Upper lobe of left lung (tissue), 6 donors: ENCODE measurements around the gene ARMC7. TPM values are rescaled to one million over a fixed set of nuclear protein-coding genes. Genes with fewer than 3 reads are reported as not detected.
"Not testable (repeated sequence)": the region's sequence is repeated elsewhere in the genome, so short reads cannot be mapped to it uniquely, and the experiment has no call there.

Source experiments
- ATAC-seq, 2 donors: fragments of 200-7000 bp; cut with Tn5 transposase; one replicate each; pipeline ENCODE4 v1.9.1; 2022; ENCODE audit warnings: mild to moderate bottlenecking in 2 of 2, moderate library complexity in 2 of 2; ENCODE audit not compliant: low FRiP score in 2 of 2
- DNase-seq, 2 donors: peaks; one replicate each; pipeline ENCODE4 v3.0.0-alpha.2; 2019 to 2020
- H3K27ac ChIP-seq, 4 donors: fragments of 200-600 bp; sonication (generic); one replicate each; pipeline ENCODE4 v1.5.1; 2016 to 2019
- H3K27me3 ChIP-seq, 4 donors: fragments of 200-600 bp; sonication (generic); one replicate each; pipeline ENCODE4 v1.5.1; 2017 to 2019
- H3K36me3 ChIP-seq, 4 donors: fragments of 200-600 bp; sonication (generic); one replicate each; pipeline ENCODE4 v1.5.1; 2016 to 2019
- H3K4me1 ChIP-seq, 4 donors: fragments of 200-600 bp; sonication (generic); one replicate each; pipeline ENCODE4 v1.5.1; 2018 to 2019
- H3K4me3 ChIP-seq, 4 donors: fragments of 200-600 bp; sonication (generic); one replicate each; pipeline ENCODE4 v1.5.1; 2017 to 2019; ENCODE audit warnings: mild to moderate bottlenecking in 2 of 4, moderate library complexity in 1 of 4
- H3K9me3 ChIP-seq, 4 donors: fragments of 200-600 bp; sonication (generic); one replicate each; pipeline ENCODE4 v1.5.1; 2018 to 2019
- CTCF ChIP-seq, 6 experiments: fragments of 450-650 bp in 4 of 6; fragments of 200-600 bp in 2 of 6; sonication (generic) in 2 of 6; IDR thresholded peaks; one replicate each; pipeline ENCODE4 v1.5.1; 2016 to 2019; ENCODE audit warnings: antibody characterized with exemption in 6 of 6
- EP300 ChIP-seq, 4 donors: sonication (generic); formaldehyde crosslinking; IDR thresholded peaks; one replicate each; pipeline ENCODE4 v1.5.1; 2017; ENCODE audit warnings: antibody characterized with exemption in 4 of 4, control low read depth in 2 of 4
- POLR2A ChIP-seq, 4 donors: fragments of 450-650 bp; IDR thresholded peaks; one replicate each; pipeline ENCODE4 v1.5.1; 2016 to 2017; ENCODE audit warnings: antibody characterized with exemption in 4 of 4, mild to moderate bottlenecking in 2 of 4
- POLR2AphosphoS5 ChIP-seq, 2 donors: sonication (generic); formaldehyde crosslinking; IDR thresholded peaks; one replicate each; pipeline ENCODE4 v1.5.1; 2017; ENCODE audit warnings: antibody characterized with exemption in 2 of 2
- WGBS, 2 donors: methylation state at CpG; one replicate each; pipeline ENCODE4 v1.1.5; 2017 to 2018; 5-methylcytosine and 5-hydroxymethylcytosine counted together
- total RNA-seq, 6 donors: library from RNA; depleted of rRNA in 4 of 6; stranded (reverse); fragments of >200 nt in 4 of 6; gene quantifications; one replicate each; pipeline versions ENCODE4 v1.1.0 to v1.2.1, GENCODE V29; 2016 to 2021
- donor health status: DM: no; HTN: no; CAD: no; lungs with moderate emphysema.
- donor health status: DM: no; HTN: yes; CAD: no; lungs with severe emphysema.

Gene ARMC7
- total RNA-seq, 6 donors from 2014 or later: 7.3 to 29.5 (median 16.6) TPM

GRCh38 chr17:75071478-75072271 is 38.1 kb upstream of the ARMC7 start:
- H3K4me1 ChIP-seq: peaks cover 0 to 10% (median under 1%) of the 10 kb centered on the region in 4 donors
- ATAC-seq, H3K4me3 ChIP-seq, H3K9me3 ChIP-seq, H3K36me3 ChIP-seq, H3K27ac ChIP-seq, H3K27me3 ChIP-seq, DNase-seq: not testable (repeated sequence)
- peak in 1 of 4 donors; percentile 15 for TF ChIP-seq EP300 (IDR thresholded peaks at IDR 0.05)
- 79 to 83% methylated on average over 8 of the region's 8 CpGs for WGBS, 2 donors

- ATAC-seq, H3K27me3 ChIP-seq, H3K36me3 ChIP-seq, H3K27ac ChIP-seq, H3K4me3 ChIP-seq, DNase-seq, H3K9me3 ChIP-seq: not testable (repeated sequence)
- peaks cover 11 to 23% (median 13%) of the 10 kb centered on the region in 4 donors for H3K4me1 ChIP-seq
- 95 to 100% methylated on average over 5 of the region's 5 CpGs for WGBS, 2 donors
Measured at GRCh38 chr17:75072909-75073308, 36.9 kb upstream of the ARMC7 start.

DNA sequence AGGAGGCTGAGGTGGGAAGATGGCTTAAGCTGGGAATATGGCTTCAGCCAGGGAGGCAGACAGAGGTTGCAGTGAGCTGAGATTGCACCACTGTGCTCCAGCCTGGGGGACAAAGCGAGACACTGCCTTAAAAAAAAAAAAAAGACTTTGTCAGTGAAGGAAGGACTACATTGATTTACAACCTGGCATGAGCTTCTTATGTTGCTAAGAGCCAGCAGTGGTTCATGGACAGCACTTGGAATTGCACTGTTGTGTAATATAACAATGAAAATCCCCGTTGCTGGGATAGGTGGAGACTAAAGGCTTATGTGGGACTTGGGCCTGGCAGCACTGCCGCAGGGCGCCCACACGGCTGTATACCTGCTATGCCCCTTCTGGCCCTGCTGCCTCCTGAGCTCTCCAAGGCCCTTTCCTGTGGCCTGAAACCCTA is 36.1 kb upstream of the ARMC7 start:
- DNase-seq: no peak
- H3K4me3 ChIP-seq: no peak overlapping the region
- no peak overlapping the region for H3K27ac ChIP-seq
- TF ChIP-seq EP300 (IDR thresholded peaks at IDR 0.05) (no peak), POLR2AphosphoS5 (IDR thresholded peaks at IDR 0.05) (no peak), POLR2A (IDR thresholded peaks at IDR 0.05) (no peak), CTCF (IDR thresholded peaks at IDR 0.05) (no peak)
- H3K27me3 ChIP-seq: no peaks in the 10 kb centered on the region
- no peaks in the 10 kb centered on the region for H3K36me3 ChIP-seq
- no peak for ATAC-seq
- no peaks in the 10 kb centered on the region for H3K9me3 ChIP-seq
- WGBS, 2 donors: 74 to 81% methylated on average over 5 of the region's 5 CpGs
- H3K4me1 ChIP-seq: peaks cover 19 to 30% (median 20%) of the 10 kb centered on the region in 4 donors

DNA sequence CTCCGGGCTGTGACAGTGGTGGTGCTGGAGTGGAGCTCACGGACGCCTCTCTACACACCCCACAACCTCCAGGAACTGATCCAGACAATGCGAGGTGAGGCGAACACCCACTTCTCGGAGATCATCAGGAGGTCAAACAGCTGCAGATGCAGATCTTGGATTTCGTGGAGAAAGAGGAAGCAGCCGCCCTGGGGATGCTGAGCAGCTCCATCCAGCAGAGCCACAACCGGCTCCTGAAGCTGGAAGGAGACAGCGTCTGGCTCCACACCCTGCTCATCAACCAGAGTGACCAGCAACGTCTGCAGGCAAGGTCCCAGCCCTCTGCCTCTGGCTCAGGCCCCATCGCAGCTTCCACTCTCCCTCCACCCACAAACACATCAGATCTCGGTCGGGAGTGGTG is 35.2 kb upstream of the ARMC7 start:
- ATAC-seq (no peak), DNase-seq (no peak)
- TF ChIP-seq POLR2A (IDR thresholded peaks at IDR 0.05): no peak
- no peak for TF ChIP-seq EP300 (IDR thresholded peaks at IDR 0.05)
- no peak for TF ChIP-seq CTCF (IDR thresholded peaks at IDR 0.05)
- no peak for TF ChIP-seq POLR2AphosphoS5 (IDR thresholded peaks at IDR 0.05)
- Histone ChIP-seq H3K4me3 (no peak overlapping the region), H3K27me3 (no peaks in the 10 kb centered on the region), H3K27ac (no peak overlapping the region), H3K9me3 (no peaks in the 10 kb centered on the region), H3K36me3 (no peaks in the 10 kb centered on the region), H3K4me1 (peaks cover 28 to 39% (median 29%) of the 10 kb centered on the region in 4 donors)
- 87 to 95% methylated on average over 8 to 14 of the region's 14 CpGs for WGBS, 2 donors

- WGBS, 2 donors: 52 to 64% methylated on average over 4 of the region's 4 CpGs
- no peak overlapping the region for H3K4me3 ChIP-seq
- H3K4me1 ChIP-seq: peaks cover 33 to 46% (median 35%) of the 10 kb centered on the region in 4 donors
- ATAC-seq (no peak), DNase-seq (peak in 1 of 2 donors; percentile 46)
- no peaks in the 10 kb centered on the region for H3K9me3 ChIP-seq
- no peaks in the 10 kb centered on the region for H3K27me3 ChIP-seq
- TF ChIP-seq EP300 (IDR thresholded peaks at IDR 0.05) (no peak), POLR2AphosphoS5 (IDR thresholded peaks at IDR 0.05) (no peak), POLR2A (IDR thresholded peaks at IDR 0.05) (no peak), CTCF (IDR thresholded peaks at IDR 0.05) (no peak)
- peak overlapping the region in 1 of 4 donors; percentile 5 for H3K27ac ChIP-seq
- no peaks in the 10 kb centered on the region for H3K36me3 ChIP-seq
Measured at GRCh38 chr17:75075597-75076336, 34.0 kb upstream of the ARMC7 start.
